Breast epithelium (tissue), 3 donors: ENCODE results near the gene VAMP5.
A peak's percentile ranks its signal among the peaks of the same experiment; 100 is the strongest.

Experiments
- CTCF ChIP-seq, 3 donors: fragments of 450-650 bp; IDR thresholded peaks; one replicate each; pipeline ENCODE4 v1.5.1; 2016 to 2017; ENCODE audit warnings: antibody characterized with exemption in 3 of 3, mild to moderate bottlenecking in 3 of 3, moderate library complexity in 3 of 3
- POLR2A ChIP-seq: fragments of 450-650 bp; IDR thresholded peaks from one replicate; pipeline ENCODE4 v1.6.1; 2016; ENCODE audit warnings: antibody characterized with exemption, mild to moderate bottlenecking, moderate library complexity
- POLR2AphosphoS5 ChIP-seq, 3 donors: sonication (generic); formaldehyde crosslinking; IDR thresholded peaks; one replicate each; pipeline ENCODE4 v1.6.1; 2017; ENCODE audit warnings: antibody characterized with exemption in 3 of 3

DNA sequence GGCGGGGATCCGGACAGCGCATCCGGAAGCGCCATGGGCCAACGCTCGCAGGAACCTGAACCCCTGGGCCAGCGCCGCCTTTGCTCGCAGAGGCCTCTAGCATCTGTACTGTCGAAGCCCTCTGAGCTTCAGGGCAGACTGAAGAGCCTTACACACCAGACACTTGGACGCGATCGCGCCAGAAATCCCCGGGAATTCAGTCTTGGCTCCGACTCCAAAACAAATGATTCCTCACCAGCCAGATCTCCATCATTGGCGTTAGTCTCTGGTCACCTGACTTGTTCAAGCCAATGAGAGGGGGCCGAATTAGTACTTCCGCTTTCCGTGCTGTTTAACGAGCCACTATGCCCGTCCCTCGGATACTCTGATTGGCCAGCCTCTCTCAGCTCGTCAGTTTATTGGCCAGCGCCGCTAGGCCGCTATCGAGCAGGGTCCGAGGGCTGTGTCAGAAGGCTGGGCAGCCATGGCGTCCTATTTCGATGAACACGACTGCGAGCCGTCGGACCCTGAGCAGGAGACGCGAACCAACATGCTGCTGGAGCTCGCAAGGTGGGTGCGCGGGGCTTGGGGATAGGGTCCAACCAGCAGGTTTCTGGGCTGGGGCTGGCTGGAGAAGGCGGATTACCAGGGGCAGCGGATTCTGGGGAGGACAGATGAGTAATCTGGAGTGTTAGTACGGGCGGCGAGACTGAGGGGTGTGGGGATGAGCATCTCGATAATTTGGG lies 11.2 kb downstream of the VAMP5 start, which contains the start of gene RNF181:
- no peak for TF ChIP-seq CTCF (IDR thresholded peaks at IDR 0.05)
- peak; percentile 84 to 93 (median 88) for TF ChIP-seq POLR2AphosphoS5 (IDR thresholded peaks at IDR 0.05)
- TF ChIP-seq POLR2A = peak; percentile 89
